K562 (cell line): ENCODE results near the gene CSNK2A1. TPM values are rescaled to one million over a fixed set of nuclear protein-coding genes. Genes with fewer than 3 reads are reported as not detected.

Experiments
- ATAC-seq: fragments of 200-7000 bp; cut with Tn5 transposase; 3 replicates; pipeline ENCODE4 v1.9.1; 2020; ENCODE audit warnings: moderate library complexity
- BruUV-seq: library from RNA; stranded (reverse); fragments of 400-500 nt; replicated peaks from 2 replicates; lab custom pipeline; 2021; lab: Mats Ljungman, UMichigan
- CTCF ChIA-PET: fragments of 300-600 bp; formaldehyde crosslinking; extraction: SDS; loops from one replicate; lab custom pipeline; 2021; ENCODE audit warnings: low intra/inter-chr PET ratio; lab: Yijun Ruan, JAX
- POLR2A ChIA-PET: fragments of 300-600, 350-650 bp; sonication (Branson Sonifier 250); formaldehyde crosslinking; extraction: SDS; loops from one replicate; lab custom pipeline; 2021; ENCODE audit warnings: antibody characterized with exemption, inconsistent platforms; lab: Yijun Ruan, JAX
- DNase-seq, 4 experiments: peaks; one replicate each; pipeline versions ENCODE4 v3.0.0 to v3.0.0-alpha.2; 2011 to 2018; ENCODE audit warnings: low spot score in 3 of 4, mixed read lengths in 3 of 4; ENCODE audit errors: extremely low read depth in 1 of 4
- FAIRE-seq: peaks from 2 replicates; lab custom pipeline; 2011; peaks lifted over from hg19 to GRCh38; lab: Jason Lieb, UNC
- H2AFZ ChIP-seq: 2 replicates; pipeline ENCODE4 v1.6.0; 2011; ENCODE audit warnings: low read depth, low read length, control low read depth, inconsistent platforms
- H3K27ac ChIP-seq: fragments of 200-600 bp; 3 replicates; pipeline ENCODE4 v1.8.0; 2011; ENCODE audit warnings: low read depth, mild to moderate bottlenecking, control low read depth, inconsistent platforms, low read length, moderate library complexity, mixed read lengths; ENCODE audit errors: extremely low read depth
- H3K27me3 ChIP-seq, 2 experiments: fragments of 300-600 bp in 1 of 2; 2 replicates in 1 of 2; 3 replicates in 1 of 2; pipeline versions ENCODE4 v1.6.0 to v1.8.0; 2011; ENCODE audit warnings: inconsistent platforms in 2 of 2, low read length in 2 of 2, mild to moderate bottlenecking in 1 of 2, mixed read lengths in 1 of 2, moderate library complexity in 1 of 2; ENCODE audit not compliant: control insufficient read depth in 2 of 2, insufficient read depth in 2 of 2
- H3K36me3 ChIP-seq: fragments of 300-600 bp; 3 replicates; pipeline ENCODE4 v1.8.0; 2011; ENCODE audit warnings: mild to moderate bottlenecking, low read length, inconsistent platforms; ENCODE audit not compliant: control insufficient read depth, insufficient read depth
- H3K4me1 ChIP-seq, 2 experiments: fragments of 200-600 bp in 1 of 2; replicated peaks in 1 of 2; 2 replicates in 1 of 2; 3 replicates in 1 of 2; pipeline versions ENCODE4 v1.5.1 to v1.8.0; 2011; ENCODE audit warnings: inconsistent platforms in 2 of 2, low read length in 2 of 2, mild to moderate bottlenecking in 1 of 2, mixed read lengths in 1 of 2, moderate library complexity in 1 of 2; ENCODE audit not compliant: control insufficient read depth in 2 of 2, insufficient read depth in 2 of 2
- H3K4me2 ChIP-seq: 2 replicates; pipeline ENCODE4 v1.6.1; 2011; ENCODE audit warnings: low read length, control low read depth, inconsistent platforms, mixed read lengths; ENCODE audit not compliant: insufficient read depth
- H3K4me3 ChIP-seq: fragments of 200-600 bp; sonication (generic), shearing (Covaris generic); 2 replicates; pipeline ENCODE4 v1.5.1; 2016; ENCODE audit warnings: control low read depth, inconsistent platforms
- H3K79me2 ChIP-seq: fragments of 200-600 bp; 3 replicates; pipeline ENCODE4 v1.8.0; 2011; ENCODE audit warnings: low read length, inconsistent platforms; ENCODE audit not compliant: control insufficient read depth, insufficient read depth
- H3K9ac ChIP-seq, 2 experiments: 2 replicates each; pipeline versions ENCODE4 v1.6.0 to v1.6.1; 2011; ENCODE audit warnings: low read depth in 2 of 2, low read length in 2 of 2, control low read depth in 1 of 2, inconsistent platforms in 1 of 2, mild to moderate bottlenecking in 1 of 2, mixed read lengths in 1 of 2; ENCODE audit not compliant: insufficient read depth in 1 of 2
- H3K9me1 ChIP-seq: one replicate; pipeline ENCODE4 v1.6.0; 2011; ENCODE audit warnings: inconsistent platforms, mild to moderate bottlenecking, low read length, moderate library complexity; ENCODE audit not compliant: control insufficient read depth, insufficient read depth
- H3K9me3 ChIP-seq: replicated peaks from 2 replicates; pipeline ENCODE4 v1.5.1; 2011; ENCODE audit warnings: low read depth, low read length, inconsistent platforms; ENCODE audit not compliant: control insufficient read depth, insufficient read depth
- H4K20me1 ChIP-seq: replicated peaks from 2 replicates; pipeline ENCODE4 v1.6.1; 2011; ENCODE audit warnings: low read length, inconsistent platforms, mixed read lengths; ENCODE audit not compliant: control insufficient read depth, insufficient read depth
- ARID3B ChIP-seq: fragments of 250-450 bp; sonication (Bioruptor Pico); IDR thresholded peaks from 2 replicates; pipeline ENCODE4 v1.4.0; 2020; ENCODE audit warnings: borderline replicate concordance
- BRD9 ChIP-seq: fragments of 450-650 bp; IDR thresholded peaks from 2 replicates; pipeline ENCODE4 v1.6.1; 2018; ENCODE audit warnings: low read depth; ENCODE audit not compliant: partially characterized antibody
- CAMTA2 ChIP-seq: fragments of 250-450 bp; sonication (Bioruptor Pico); conservative IDR thresholded peaks from 2 replicates; pipeline ENCODE4 v1.5.1; 2022
- CXXC5 ChIP-seq: fragments of 250-450 bp; sonication (Bioruptor Pico); IDR thresholded peaks from 2 replicates; pipeline ENCODE4 v1.8.0; 2022; ENCODE audit warnings: inconsistent platforms, mild to moderate bottlenecking, moderate library complexity
- HNRNPK ChIP-seq: fragments of 200-400 bp; formaldehyde crosslinking; IDR thresholded peaks from one replicate; pipeline ENCODE4 v1.6.1; 2018; ENCODE audit warnings: mild to moderate bottlenecking, low read depth, low read length; ENCODE audit not compliant: poor library complexity, severe bottlenecking
- KHSRP ChIP-seq: fragments of 450-650 bp; IDR thresholded peaks from 2 replicates; pipeline ENCODE4 v1.6.1; 2017
- MED1 ChIP-seq: sonication (generic); formaldehyde crosslinking; IDR thresholded peaks from 2 replicates; pipeline ENCODE4 v1.8.1; 2023; ENCODE audit warnings: missing genetic modification reagents, borderline replicate concordance
- USF1 ChIP-seq: sonication (generic); formaldehyde crosslinking; IDR thresholded peaks from 2 replicates; pipeline ENCODE4 v1.9.0; 2022; ENCODE audit warnings: mild to moderate bottlenecking, missing genetic modification reagents
- ZFP30 ChIP-seq: fragments of 250-450 bp; sonication (Bioruptor Pico); IDR thresholded peaks from 2 replicates; pipeline ENCODE4 v1.8.0; 2022; ENCODE audit warnings: moderate library complexity, mild to moderate bottlenecking, inconsistent platforms, borderline replicate concordance
- ZNF140 ChIP-seq: fragments of 250-450 bp; sonication (Bioruptor Pico); IDR thresholded peaks from 2 replicates; pipeline ENCODE4 v1.8.0; 2021; ENCODE audit warnings: moderate library complexity, mild to moderate bottlenecking, inconsistent platforms
- ZNF592 ChIP-seq: fragments of 450-650 bp; IDR thresholded peaks from 2 replicates; pipeline ENCODE4 v1.6.1; 2017; ENCODE audit warnings: antibody characterized with exemption, mild to moderate bottlenecking
- WGBS: fragments of 100-300 bp; shearing (Covaris generic); methylation state at CpG from one replicate; pipeline ENCODE4 v1.1.6; 2016; ENCODE audit warnings: low coverage, mixed read lengths; ENCODE audit not compliant: insufficient coverage; ENCODE audit errors: missing lambda C conversion rate; 5-methylcytosine and 5-hydroxymethylcytosine counted together
- in situ Hi-C: fragments of 300-500 bp; cut with MboI; formaldehyde crosslinking; loops from 4 replicates; pipeline ENCODE4 v1.15.0; 2018; ENCODE audit warnings: inconsistent platforms, mixed read lengths
- intact Hi-C: fragments of 100-400 bp; cut with micrococcal nuclease; formaldehyde crosslinking; loops from 2 replicates; pipeline ENCODE4 v1.14.2; 2022
- polyA plus RNA-seq, 8 experiments: library from polyadenylated mRNA; depleted of rRNA in 4 of 8; stranded (reverse) in 5 of 8; unstranded in 3 of 8; fragments of >200 nt; fragmentation: Nextera tagmentation in 2 of 8; fragmentation: Illumina TruSeq in 1 of 8; extraction: Ambion mirVana in 2 of 8; extraction: Trizol in 1 of 8; gene quantifications; 2 replicates each; pipeline versions ENCODE4 v1.2.1 to v1.2.3, GENCODE V29; 2011 to 2014; ENCODE audit warnings: inconsistent platforms in 1 of 8, missing spikeins in 1 of 8
- total RNA-seq, 7 experiments: library from RNA; depleted of rRNA in 6 of 7; stranded (reverse); fragments of >200 nt in 6 of 7; fragmentation: Illumina TruSeq in 2 of 7; extraction: Trizol in 2 of 7; gene quantifications; 2 replicates each; pipeline versions ENCODE4 v1.2.1 to v1.2.3, GENCODE V29; 2011 to 2021; ENCODE audit warnings: low replicate concordance in 1 of 7
- TF ChIP-seq, protein P1 (sequence below): sonication (generic); formaldehyde crosslinking; IDR thresholded peaks from 2 replicates; pipeline ENCODE4 v1.5.0; 2020; ENCODE audit warnings: missing genetic modification reagents

The CSNK2A1 gene
- total and polyA plus RNA-seq, 9 of the 15 experiments (the other 6 are each of a cell fraction or from before 2014, with no cell fraction given), result 71.0 to 251 (median 103) TPM

GRCh38 chr20:588932-589672 lies 45.5 kb upstream of the CSNK2A1 start:
- FAIRE-seq (no peak), DNase-seq (no peak), ATAC-seq (peak; percentile 60)
- Histone ChIP-seq H3K4me3 (no peak overlapping the region), H3K9ac (peak overlapping the region in 1 of 2 experiments; percentile 26; a peak in 1 of 4 replicates), H3K79me2 (no peaks in the 10 kb centered on the region), H3K27me3 (peaks cover 0 to 5% of the 10 kb centered on the region in 2 experiments; a peak in 2 of 5 replicates), H3K9me1 (no peaks in the 10 kb centered on the region), H3K36me3 (no peaks in the 10 kb centered on the region), H3K4me2 (no peak overlapping the region), H3K4me1 (peaks cover 0 to 5% of the 10 kb centered on the region in 2 experiments; a peak in 2 of 5 replicates), H4K20me1 (no peaks in the 10 kb centered on the region), H3K9me3 (no peaks in the 10 kb centered on the region; the same call in 1 of the 2 replicates), H3K27ac (no peak overlapping the region), H2AFZ (peak overlapping the region; percentile 51)
- 41% methylated on average over 9 of the region's 10 CpGs for WGBS
- POLR2A ChIA-PET, result no interaction called here
- intact Hi-C loops, result no loop called here
- TF ChIP-seq HNRNPK, result no peak
- no peak for TF ChIP-seq ARID3B
- TF ChIP-seq KHSRP, result no peak
- no peak for TF ChIP-seq MED1
- TF ChIP-seq, protein P1, sequence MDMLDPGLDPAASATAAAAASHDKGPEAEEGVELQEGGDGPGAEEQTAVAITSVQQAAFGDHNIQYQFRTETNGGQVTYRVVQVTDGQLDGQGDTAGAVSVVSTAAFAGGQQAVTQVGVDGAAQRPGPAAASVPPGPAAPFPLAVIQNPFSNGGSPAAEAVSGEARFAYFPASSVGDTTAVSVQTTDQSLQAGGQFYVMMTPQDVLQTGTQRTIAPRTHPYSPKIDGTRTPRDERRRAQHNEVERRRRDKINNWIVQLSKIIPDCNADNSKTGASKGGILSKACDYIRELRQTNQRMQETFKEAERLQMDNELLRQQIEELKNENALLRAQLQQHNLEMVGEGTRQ (CRISPR knock-in tag), result peak; percentile 23; the same call in 1 of the 2 replicates
- no peak for TF ChIP-seq BRD9
- TF ChIP-seq ZFP30 (CRISPR knock-in tag), result no peak
- TF ChIP-seq CXXC5 (CRISPR knock-in tag), result no peak
- TF ChIP-seq CAMTA2 (CRISPR knock-in tag), result no peak
- no peak for TF ChIP-seq ZNF140
- TF ChIP-seq USF1 (CRISPR knock-in tag), result peak; percentile 67
- no peak for TF ChIP-seq ZNF592
- no TSS peak for BruUV-seq
- CTCF ChIA-PET, result no interaction called here
- in situ Hi-C loops, result no loop called here
